ENCODE data around the gene TNPO1.

The TNPO1 gene

DNA sequence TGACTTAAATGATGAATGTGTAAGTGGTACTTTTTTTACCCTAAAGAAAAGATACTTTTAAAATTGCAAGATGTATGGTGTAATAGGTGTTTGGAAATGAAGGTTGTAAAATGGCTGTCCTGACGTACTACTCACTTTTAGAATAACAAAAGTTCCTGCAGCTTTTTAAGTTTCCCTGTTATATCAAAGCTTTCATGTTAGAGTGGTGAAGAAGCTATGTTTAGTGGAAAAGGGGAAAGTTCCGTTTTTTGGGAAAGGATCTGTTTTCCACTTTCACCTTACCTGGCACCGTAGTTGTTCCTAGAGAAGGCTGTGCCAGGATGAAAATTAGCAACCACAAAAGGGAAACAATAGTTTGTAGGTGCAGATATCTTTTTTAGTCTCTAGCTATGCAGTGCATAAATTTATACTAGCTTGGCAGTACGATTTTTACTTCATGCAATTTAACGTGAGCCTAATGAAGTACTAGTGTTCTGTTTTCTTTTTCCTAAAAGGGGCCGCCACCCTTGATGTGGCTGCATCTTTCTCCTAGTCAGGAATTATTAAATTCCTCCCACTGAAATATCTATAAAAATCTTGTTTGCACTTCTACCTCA lies 1.3 kb downstream of the TNPO1 start:
- DNase-seq, result no peak

DNA sequence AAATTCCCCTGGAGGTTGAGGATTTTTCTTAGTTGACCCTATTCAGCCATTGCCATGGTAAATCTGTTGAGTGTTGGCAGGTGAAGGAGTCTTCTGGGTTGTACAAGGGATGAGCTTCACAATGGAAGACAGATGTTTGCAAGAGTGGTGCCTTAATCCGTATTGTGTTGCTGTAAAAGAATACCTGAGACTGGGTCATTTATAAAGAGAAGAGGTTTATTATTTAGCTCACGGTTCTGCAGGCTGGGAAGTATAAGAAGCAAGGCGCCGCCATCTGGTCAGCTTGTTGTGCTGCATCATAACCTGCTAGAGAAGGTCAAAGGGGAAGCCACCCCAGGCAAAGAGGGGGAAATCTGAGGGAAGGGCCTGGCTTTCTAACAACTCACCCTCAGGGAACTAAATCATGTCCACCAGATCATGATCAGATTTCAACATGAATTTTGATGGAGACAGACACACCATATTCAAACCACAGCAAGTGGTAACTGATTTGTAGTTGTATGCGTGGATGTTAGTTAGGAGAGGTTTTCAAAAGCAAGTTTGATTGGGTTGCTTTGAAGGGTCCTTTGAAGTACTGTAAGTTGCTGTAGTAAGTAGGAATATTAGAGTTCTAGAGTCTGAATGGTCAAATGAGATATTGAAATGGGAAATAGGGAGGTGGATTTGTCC lies 2.5 kb downstream of the TNPO1 start:
- peak in 44 of 56 donors; percentile 1 to 69 (median 20) for DNase-seq

DNA sequence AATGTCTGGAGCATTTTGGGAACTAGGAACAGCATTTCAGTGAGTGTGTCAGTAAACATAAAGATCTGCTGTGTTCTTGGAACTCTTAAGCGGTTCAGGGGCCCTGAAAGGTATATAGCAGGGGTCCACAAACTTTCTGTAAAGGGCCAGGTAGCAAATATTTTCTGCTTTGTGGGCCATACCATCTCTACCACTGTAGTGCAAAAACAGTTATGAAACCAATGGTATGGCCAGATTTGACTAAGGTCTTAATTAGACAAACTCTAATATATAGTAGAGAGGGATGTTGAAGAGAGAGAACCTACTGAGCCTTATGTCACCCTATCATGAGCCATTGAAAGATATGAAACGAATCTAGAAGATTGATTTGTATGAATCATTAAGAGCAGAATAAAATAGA lies 5.3 kb downstream of the TNPO1 start:
- no peak for DNase-seq

DNA sequence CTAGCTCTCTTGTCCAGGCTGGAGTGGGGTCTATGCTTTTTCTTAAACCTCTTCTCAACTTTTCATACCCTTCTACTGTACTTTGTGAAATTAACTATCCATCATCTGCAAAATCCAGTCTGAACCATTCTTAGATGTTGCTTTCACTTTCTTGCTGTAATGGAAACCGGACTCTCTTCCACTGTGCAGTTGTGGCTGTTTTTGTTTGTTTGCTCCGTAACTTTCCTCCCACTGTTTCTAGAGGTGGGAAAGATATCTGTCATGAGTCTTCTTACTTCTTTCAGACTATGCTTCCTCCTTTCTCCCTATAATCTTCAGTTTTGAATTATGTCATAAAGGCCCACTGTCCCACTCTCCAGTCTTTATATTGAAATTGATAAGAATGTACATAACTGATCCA lies 6.5 kb downstream of the TNPO1 start:
- DNase-seq, result no peak

DNA sequence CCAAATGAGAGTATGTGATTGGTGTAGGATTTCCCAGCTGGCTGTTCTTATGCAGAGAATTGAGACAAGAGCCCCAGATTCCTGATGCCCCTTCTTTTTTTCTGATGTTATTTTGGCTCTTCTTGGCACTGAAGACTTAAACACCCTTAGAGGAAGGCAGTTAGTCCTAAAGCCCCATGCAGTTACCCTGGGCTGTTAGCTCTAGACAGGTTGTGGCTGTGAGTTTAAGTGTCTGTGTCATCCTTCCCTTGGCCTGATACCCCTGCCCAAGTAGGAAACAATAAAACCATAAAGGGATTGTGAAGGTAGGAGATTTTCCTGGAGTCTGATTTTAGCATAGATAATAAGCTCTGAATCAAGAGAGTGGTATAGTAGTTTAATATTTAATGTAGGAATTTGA lies 13.2 kb downstream of the TNPO1 start:
- DNase-seq, result no peak

DNA sequence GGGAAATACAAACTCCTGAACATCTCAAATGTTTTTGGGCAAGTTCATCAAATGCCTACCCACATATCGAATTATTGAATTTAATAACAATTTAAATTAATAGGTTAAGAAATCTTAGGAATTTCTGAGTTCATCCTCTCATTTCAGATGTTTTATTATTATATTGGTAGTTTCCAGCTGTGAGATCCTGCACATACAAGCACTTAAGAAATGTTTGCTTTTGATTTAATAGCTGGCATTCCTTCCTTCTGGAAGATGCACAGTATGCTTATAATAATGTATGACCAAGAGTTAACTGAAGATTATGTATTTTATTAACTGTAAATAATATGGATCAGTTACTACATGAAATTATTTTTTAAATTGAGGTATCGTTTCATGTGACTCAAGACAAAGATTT lies 13.9 kb downstream of the TNPO1 start:
- DNase-seq, result no peak

DNA sequence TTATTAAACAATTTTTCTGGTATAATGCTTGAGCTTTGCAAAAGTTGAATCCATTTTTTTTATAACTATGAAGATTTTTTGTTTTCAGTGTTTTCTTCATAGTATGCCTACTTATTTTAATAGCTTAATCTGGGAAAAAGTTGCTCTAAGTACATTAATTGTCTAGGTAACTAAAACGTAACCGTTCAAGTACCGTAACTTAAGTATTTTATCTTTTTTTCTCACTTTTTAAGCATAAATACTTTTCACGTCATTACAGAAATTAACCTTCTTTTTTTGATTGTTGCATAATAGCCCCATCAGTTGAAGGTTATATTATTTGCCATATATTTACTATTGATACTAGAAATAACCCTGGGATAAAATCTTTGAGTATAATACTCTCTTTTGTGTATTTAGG lies 15.2 kb downstream of the TNPO1 start:
- no peak for DNase-seq

DNA sequence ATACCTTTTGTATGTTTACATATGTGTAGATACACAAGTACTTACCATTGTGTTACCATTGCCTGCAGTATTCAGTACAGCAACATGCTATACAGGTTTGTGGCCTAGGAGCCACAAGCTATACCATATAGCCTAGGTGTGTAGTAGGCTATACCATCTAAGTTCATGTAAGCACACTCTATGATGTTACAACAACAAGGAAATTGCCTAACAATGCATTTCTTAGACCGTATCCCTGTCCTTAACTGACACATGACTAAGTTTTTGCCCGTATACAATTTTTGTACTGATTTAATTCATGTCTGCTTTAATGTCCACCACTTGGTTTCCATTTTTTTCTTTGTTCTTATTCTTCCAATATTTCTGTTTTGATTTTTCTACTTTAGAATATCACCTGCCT lies 18.5 kb downstream of the TNPO1 start:
- DNase-seq, result no peak

DNA sequence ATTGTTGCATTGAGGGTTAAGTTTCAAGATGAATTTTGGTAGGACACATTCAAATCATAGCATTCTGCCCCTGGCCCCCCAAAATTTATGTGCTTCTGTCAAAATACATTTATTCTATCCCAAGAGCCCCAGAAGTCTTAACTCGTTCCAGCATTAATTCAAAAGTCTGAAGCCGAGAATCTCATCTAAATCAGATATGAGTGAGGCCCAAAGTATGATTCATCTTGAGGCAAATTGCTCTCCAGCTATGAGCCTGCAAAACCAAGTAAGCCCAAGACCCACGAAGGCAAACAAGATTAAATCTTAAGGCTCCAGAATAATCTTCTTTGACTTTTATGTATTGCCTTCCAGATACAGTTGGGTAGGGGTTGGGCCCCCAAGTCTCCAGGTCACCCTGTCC lies 19.2 kb downstream of the TNPO1 start:
- DNase-seq, result no peak

DNA sequence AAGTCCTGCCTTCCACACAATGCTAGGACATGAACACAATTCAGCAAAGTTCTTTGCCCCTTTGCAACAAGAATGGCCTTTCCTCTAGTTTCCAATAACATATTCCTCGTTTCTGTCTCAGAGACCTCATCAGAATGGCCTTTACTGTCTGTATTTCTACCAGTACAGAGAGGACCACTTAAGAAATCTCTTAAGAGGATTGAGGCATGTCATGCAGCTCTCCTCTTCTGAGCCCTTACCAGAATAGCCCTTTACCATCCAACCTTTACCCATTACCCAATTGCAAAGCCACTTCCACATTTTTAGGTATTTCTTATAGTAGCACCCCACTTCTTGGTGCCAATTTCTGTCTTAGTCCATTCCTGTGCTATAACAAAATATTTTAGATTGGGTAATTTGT lies 20.3 kb downstream of the TNPO1 start:
- DNase-seq, result no peak

DNA sequence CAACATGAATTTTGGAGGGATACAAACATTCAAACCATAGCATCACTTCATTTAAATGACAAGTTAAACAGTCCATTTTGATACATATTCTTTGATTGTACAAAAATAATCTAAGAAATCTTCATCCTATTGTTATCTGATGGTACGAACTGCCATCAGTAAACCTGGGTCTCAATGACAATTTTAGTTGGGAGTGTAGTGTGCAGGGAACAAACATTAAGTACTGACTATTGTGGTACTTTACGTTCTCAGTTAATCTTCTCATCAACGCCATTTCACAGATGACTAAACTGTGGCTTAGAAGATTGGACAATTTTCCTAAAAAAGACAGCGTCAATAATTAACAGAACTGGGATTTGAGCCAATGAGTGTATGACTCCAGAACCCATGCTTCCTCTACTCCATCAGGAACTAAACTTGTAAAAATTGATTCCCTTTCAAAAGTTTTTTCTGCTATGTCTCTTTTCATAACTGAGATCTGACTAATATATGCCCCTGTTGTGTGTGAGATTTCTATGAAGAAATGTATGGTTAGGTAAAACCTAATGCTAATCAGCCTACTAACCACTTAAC lies 21.1 kb downstream of the TNPO1 start:
- no peak for DNase-seq

DNA sequence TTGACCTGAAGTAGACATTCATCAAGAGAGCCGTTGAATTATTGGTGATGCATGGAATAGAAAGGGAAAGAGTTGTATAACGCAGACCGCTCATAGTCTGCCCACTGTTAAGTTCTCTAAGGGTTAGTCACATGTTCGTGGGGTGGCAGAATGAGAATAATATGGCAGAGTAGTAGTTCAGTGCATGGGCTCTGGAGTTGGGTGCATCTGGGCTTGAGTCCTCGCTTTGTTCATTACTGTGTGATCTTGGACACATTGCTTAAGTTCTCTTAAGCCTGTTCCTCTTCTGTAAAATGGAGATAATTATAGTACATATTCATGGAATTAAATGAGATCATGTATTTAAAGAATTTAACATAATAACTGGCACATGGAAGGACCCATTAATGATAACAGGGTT lies 23.6 kb downstream of the TNPO1 start:
- no peak for DNase-seq

DNA sequence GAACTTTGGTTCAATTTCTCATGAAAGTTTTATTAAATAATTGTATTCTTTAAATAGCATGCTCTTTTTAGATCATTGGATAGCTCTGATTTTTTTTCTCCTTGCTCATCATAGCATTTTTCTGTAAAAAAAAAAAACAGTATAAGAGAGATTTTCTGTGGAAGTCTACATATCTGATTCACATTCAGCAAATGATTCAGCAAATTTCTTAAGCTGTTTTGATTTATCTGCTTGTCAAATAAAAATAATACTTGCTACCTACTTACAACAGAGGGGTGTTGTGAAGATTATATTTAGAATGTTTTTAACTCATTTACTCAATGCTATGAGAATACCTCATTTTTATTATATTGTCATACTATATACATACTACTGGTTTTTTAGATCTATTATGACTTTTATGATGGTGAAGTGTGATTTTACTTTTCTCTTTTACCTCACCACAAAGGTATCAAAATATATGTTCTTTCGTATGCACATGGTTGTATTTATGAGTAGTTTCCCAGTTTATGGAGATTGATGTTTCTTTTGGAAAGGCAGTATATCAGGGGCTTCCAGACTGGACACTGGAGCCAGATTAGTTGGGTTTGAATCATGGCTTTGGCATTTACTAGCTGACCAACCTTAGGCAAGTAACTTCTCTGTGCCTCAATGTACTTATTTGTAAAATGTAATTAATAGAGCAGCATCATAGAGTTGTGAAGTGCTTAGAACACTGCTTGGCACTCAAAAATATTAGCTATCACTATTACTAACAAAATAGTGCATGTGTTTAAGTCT lies 25.5 kb downstream of the TNPO1 start:
- no peak for DNase-seq

DNA sequence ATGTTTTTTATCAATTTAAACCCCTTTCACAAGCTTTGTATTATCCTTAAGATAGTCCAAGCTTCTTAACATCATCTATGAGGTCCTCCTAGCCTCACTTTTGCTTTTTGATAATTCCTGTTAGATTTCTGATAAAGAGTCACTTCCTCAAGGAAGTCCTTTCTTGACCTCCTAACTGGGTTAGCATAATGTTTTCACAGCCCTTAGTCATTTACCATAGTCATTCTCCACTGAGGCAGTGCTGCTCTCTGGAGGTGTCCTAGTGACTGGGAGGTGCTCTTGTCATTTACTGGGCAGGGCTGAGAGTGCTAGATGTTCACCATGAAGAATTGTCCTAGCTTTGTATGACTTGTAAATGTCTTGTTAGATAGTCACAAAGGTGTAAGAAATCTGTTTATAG lies 26.4 kb downstream of the TNPO1 start:
- DNase-seq, result no peak

DNA sequence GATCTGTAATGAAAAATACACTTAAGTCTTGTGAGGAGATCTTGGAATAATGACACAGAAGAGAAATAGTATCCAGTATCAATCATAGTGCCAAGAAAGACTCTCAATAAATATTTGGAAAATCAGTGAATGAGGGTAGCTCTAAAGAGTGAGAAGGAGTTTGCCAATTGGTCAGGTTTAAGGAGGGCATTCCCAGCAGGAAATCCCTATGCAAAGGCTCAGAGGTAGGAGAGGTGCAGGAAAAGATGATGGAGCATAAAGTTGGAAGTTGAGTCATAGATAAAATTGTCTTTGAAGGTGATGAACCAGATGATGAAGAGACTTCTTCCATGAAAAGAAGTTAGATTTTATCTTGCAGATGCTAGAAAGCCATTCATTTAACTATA lies 27.8 kb downstream of the TNPO1 start:
- no peak for DNase-seq

DNA sequence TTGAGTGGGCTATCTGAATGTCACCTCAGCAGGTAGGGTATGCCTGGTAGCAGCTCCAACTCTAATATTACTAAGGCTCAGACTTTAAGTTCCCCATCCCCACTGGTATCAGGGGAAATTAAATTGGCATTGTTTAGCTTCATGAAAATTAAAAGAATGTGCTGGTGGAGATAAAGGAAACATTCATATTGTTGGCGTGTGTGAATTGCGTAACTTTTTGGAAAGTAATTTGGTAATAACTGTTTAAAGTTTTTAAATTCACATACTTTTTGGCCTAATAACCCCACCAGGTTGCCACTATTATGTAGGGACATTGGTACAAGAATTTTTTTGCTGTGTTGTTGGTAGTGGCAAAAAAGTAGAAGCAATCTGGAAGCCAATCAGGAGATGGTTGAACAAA lies 29.4 kb downstream of the TNPO1 start:
- no peak for DNase-seq

DNA sequence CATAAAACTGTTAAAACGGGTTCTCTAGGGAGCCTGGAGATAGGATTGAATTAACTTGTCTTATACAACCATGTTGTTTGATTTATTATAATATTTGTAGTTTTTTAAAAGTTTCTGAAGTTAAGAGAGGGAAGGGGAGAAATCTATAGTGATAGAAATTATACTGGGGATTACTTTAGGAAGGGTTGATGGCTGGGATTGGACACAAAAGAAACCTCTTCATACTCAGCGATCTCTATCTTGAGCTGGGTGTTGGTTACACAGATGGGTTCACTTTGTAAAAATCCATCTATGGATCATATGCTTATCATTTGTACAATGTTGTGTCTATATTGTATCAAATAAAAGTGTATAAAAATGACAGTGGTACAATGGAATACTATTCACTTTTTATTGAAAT lies 30.0 kb downstream of the TNPO1 start:
- no peak for DNase-seq

DNA sequence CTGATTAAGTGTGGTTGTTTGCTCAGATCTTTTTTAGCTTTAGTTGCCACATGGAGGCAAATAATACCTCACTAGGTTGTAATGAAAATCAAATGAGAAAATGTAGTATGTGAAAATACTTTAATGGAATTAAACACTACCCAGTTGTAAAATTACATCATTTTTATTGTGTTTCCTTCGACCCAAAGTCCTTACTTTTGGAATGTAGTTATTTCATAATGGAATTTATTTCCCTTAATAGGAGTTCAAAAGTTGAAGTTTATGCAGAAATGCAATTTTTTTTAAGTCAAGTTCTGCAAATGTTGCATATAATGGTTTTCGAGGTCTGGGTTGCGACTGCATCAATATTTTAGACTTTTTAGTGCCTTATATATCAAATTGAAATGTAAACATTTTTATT lies 31.0 kb downstream of the TNPO1 start:
- no peak for DNase-seq

DNA sequence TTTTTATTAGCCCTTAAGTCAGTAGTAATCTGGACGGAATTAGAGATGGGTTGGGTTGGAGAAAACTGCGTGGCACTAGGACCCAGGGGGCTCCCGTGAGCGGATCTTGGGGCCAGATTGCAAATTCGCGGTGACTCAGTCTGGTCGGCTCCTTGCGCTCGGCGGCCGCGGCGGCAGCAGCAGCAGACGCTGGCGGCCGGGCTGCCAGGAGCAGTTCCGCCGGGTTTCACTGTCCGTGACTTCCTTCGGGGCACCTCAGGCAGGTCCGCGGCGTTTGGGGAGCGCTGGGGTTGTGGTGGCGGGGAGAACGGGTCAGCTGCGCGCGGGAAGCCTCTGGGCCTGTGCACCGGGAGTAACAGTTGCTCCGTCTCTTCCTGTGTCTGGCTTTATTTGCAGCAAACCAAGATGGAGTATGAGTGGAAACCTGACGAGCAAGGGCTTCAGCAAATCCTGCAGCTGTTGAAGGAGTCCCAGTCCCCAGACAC lies 31.6 kb downstream of the TNPO1 start:
- peak; percentile 34 to 93 (median 84) for DNase-seq

DNA sequence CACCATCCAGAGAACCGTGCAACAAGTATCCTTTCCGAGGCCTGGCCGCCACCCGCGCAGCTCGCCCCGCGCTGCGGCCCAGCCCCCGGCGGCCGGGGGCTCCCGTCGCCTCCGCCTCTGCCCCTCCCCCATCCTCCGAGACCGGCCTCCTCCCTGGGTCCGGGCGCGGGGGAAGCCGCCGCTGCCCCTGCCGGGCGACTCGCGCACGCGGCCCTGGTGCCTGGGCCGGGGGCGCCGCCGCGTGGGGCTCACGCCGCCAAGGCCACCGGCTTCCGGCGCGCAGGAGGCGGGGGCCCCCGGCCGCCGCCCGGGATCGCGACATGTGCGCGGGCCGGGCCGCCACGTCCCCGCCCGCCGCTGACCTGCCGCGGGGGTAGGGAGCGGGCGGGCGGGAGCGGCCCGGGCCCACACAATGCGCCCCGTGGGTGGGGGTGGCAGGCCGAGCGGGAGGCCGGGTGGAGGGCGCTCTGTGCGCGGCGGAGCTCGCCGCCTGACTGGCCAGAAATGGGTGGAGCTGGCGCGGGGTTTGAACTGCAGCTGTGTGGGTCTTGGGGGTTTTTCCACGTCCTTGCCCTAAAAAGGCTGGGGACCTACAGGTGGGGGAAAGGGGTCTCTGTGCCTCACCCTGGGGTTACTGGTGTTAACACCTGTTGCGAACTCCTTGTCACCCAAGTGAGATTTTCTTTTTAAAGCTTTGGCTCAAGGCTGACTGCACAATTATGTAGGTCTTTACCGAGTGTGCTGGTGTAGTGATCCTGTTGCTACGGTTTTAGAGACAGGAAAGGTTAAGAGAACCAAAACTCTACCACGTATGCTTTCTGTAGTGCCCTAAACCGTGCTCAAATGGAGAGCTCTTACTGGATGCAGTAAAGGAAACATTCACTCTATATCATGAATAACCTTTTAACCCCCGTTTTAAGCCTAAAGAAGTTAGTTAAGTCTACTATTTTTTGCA lies 32.3 kb downstream of the TNPO1 start:
- peak in 51 of 56 donors; percentile 3 to 79 (median 49) for DNase-seq

DNA sequence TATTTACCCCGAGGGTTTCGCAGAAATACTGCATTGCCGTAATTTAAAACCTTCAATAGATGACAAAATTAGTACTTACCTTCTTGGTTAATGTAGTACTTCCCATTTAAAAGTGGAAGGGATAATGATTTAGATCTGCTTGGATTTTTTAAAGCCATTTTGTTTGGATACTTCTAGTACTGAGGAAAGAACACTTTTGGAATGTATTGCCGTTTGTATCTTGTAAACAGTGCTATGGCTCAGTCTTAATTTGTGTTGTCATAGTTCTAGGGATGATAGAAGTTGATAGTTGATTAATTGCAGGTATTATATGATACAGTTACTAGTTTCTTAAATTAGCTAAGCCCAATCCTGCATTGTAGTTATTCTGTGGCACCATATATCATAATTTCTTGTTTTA lies 33.1 kb downstream of the TNPO1 start:
- DNase-seq, result no peak
